ENCODE results near the gene RSL24D1.

The RSL24D1 gene

GRCh38 chr15:55196458-55197361 is at the start of gene RSL24D1:
Gene RSL24D1, minus strand, starts transcription at chr15:55196941. Its CDS starts 51 bp downstream, at chr15:55196890.
- DNase-seq: peak; percentile 95

- DNase-seq: no peak
Observed at GRCh38 chr15:55245059-55245458, 48.3 kb upstream of the RSL24D1 start.

GRCh38 chr15:55241891-55242290 is 45.1 kb upstream of the RSL24D1 start:
- no peak for DNase-seq

- no peak for DNase-seq
Observed at GRCh38 chr15:55241186-55241585, 44.4 kb upstream of the RSL24D1 start.

GRCh38 chr15:55240125-55240760 is 43.5 kb upstream of the RSL24D1 start:
- no peak for DNase-seq

- DNase-seq: no peak
Observed at GRCh38 chr15:55239440-55240124, 42.8 kb upstream of the RSL24D1 start.

- no peak for DNase-seq
Observed at GRCh38 chr15:55238877-55239276, 42.1 kb upstream of the RSL24D1 start.

GRCh38 chr15:55237219-55238130 is 40.7 kb upstream of the RSL24D1 start:
- no peak for DNase-seq

- DNase-seq: no peak
Observed at GRCh38 chr15:55235546-55236036, 38.9 kb upstream of the RSL24D1 start.

GRCh38 chr15:55234800-55235104 is 38.0 kb upstream of the RSL24D1 start:
- DNase-seq: no peak

GRCh38 chr15:55234104-55234799 is 37.5 kb upstream of the RSL24D1 start:
- no peak for DNase-seq

GRCh38 chr15:55231455-55231854 is 34.7 kb upstream of the RSL24D1 start:
- no peak for DNase-seq

- no peak for DNase-seq
Observed at GRCh38 chr15:55230953-55231352, 34.2 kb upstream of the RSL24D1 start.

- DNase-seq: no peak
Observed at GRCh38 chr15:55230051-55230670, 33.4 kb upstream of the RSL24D1 start.

- DNase-seq: no peak
Observed at GRCh38 chr15:55226127-55226526, 29.4 kb upstream of the RSL24D1 start.

- no peak for DNase-seq
Observed at GRCh38 chr15:55224892-55225291, 28.2 kb upstream of the RSL24D1 start.

GRCh38 chr15:55222588-55222987 is 25.8 kb upstream of the RSL24D1 start:
- no peak for DNase-seq

GRCh38 chr15:55221090-55222011 is 24.6 kb upstream of the RSL24D1 start:
- no peak for DNase-seq

GRCh38 chr15:55220606-55221005 is 23.9 kb upstream of the RSL24D1 start:
- DNase-seq: no peak

GRCh38 chr15:55218056-55218455 is 21.3 kb upstream of the RSL24D1 start:
- DNase-seq: no peak
